ENCODE data around the gene GFOD1.
A peak's percentile ranks its signal among the peaks of the same experiment; 100 is the strongest.
"Not testable (repeated sequence)": the region's sequence is repeated elsewhere in the genome, so short reads cannot be mapped to it uniquely, and the experiment has no call there.

GFOD1 gene

DNA sequence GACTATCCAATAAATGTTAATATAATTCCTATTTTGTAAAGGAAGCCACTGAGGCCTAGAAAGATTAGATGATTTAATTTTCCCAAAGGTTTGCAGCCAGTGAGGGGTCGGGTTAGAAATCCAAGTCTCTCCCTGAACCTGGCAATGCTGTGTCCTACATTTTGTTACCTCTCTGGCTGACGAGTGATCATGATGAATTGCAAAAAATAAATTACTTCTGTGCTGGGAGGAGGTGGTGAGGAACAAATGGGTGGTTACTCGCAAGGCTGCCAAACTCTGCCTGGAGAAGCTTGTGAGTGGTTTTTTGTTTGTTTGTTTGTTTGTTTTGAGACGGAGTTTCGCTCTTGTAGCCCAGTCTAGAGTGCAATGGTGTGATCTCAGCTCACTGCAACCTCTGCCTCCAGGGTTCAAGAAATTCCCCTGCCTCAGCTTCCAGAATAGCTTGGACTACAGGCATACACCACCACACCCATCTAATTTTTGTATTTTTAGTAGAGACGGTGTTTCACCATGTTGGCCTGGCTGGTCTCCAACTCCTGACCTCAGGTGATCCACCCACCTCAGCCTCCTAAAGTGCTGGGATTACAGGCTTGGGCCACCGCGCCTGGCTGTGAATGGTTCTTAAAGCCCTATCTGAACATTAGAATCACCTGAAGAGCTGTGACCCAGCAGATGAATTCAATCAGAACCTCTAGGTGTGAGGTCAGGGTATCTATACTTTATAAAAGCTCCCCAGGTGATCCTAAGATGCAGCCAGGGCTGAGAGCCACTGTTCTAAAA is 138.9 kb downstream of the GFOD1 start:
- no peak for DNase-seq

DNA sequence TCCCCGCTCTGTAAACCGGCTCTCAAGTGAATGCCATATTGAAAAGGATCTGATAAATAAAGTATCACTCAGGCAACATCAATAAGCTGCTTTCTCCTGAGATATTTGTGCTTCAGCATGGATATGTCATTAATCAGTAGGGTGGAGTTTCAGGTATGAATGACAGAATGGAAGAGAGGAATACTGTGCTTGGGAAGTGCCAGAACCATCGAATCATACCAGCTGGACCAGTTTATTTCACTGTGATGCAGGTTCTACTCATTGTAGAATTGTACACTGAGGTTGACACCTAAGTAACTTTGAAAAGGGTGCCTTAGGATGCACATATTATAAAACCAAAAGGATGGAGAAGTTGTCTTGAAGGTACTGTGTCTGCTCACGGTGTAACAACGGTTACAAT is 141.2 kb downstream of the GFOD1 start:
- DNase-seq: no peak

DNA sequence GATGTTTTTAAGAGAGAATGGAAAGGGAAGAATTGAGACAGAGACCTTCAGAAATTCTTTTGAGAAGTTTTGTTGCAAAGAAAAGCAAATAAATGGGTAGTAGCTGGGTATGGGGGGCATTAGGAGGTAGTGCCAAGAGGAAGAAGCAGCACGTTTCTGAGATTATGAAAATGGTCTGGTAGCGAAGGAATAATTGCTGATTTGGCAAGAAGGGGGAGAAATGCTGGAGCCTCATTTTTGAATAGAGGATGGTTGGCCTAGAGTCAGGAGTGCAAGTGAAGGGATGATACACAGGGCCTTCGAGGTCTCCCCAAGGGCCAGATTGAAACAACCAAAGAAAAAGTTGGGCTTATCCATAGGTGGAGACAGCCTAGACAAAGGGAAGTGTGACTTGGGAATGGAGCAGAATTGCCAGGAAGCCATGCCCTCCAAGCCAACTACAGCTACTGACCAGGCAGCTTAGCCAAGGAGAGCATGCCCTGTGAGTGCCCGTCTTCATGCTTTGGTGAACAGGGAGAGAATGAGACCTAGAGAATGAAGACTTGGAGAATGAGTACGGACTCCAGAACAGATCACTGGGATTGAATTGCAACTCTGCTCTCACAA is 144.9 kb downstream of the GFOD1 start:
- no peak for DNase-seq

DNA sequence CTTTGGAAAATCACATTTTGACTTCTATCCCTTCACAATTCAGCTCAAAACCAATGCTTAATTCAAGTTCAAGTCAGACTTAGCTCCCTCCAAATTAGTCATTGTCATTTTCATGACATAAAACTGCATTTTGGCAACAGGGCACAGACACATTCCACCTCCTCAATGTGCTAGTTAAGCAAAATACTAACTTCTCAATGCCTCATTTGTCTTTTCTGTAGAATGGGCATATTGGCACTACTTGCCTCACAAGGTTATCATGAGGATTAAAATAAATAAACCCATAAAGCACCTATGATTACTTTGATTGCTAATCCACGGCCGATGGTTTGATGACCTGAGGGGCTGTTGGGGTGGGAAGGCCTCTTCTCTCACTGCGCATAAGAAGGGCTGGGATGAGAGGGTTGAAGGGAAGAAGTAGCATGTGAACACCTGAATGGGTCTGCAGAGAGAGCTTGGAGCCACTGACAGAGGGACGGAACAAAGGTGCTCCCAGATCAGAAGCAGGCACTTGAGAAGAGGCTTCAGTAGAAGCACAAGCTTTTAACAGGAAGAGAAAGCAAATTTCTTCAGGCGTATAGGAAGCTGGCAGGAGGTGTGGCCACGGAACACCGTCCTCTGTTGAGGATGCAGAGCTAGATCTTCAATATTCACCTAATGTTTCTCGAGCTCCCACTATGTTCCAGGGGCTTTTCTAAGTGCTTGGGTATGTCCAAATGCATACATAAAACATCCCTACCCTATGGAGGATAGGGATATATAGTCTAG is 147.4 kb downstream of the GFOD1 start:
- DNase-seq: no peak

DNA sequence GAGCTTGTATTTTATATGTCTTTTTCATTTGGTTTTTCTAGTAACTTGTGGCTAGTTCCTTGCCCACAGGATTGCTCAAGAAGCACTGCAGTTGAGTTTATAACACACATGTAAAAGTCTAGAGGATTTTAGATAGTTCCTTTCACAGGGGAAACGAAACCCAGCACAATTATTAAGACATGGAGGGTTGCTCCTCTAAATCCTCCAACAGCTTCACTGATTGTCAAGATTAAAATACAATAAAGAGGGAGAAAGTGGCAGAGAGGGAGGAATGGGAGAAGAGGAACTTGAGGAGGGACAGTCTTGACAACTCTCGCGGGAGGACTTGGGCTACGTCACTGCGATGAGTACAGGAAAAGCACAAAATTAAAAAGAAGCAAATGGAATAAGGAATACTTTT is 149.4 kb downstream of the GFOD1 start:
- DNase-seq: no peak

DNA sequence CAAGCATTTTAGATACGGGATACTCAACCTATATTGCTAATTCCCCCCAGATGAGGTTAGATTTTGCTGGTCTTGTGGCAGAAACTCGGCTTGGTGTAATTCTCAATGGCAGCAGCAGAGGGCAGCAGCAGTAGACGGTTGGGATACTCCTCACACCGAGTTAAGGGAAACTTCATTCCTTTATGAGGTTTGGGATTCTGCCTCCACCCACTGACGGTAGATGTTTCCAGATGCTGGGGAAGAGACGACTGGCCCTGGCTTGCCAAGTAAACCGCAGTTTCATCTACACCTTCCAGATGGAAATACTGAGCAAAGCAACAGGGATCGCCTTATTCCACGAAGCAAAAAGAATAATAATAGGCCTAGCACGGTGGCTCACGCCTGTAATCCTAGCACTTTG is 150.8 kb downstream of the GFOD1 start:
- peak; percentile 36 for DNase-seq

DNA sequence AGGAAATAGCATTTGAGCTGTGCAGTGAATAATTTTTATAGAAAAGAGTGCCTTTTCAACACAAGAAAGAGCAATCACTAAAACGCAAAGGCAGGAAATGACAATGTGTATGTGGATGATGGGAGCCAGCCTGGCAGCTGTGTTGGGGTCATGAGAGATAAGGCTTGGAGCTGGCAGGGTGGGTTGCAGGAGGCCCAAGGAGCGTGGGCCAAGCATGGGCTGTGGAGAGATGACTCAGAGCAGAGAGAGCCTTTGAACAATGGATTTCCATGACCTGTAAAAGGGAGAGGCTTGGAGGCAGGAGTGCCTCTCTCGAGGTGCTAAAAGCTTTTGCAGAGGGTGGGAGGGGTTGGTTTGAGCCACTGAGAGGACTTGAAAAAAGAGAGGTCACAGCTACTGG is 152.4 kb downstream of the GFOD1 start:
- DNase-seq: no peak

DNA sequence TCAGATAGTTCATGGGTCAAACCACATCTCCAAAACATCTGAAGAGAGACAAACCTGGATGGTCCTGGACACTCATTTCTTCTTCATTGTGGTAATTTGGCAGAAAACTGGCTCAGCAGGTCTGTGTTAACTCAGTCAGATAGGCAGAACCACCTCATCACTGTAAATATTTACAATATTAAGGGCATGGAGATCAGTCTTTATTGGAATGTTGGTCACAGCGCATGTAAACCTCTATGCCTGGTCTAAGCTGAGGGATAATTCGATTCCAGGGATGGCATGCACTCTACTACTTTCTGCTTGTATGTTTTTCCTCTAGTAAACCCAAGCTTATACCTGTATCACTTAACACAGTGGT is 155.1 kb downstream of the GFOD1 start:
- DNase-seq: no peak

DNA sequence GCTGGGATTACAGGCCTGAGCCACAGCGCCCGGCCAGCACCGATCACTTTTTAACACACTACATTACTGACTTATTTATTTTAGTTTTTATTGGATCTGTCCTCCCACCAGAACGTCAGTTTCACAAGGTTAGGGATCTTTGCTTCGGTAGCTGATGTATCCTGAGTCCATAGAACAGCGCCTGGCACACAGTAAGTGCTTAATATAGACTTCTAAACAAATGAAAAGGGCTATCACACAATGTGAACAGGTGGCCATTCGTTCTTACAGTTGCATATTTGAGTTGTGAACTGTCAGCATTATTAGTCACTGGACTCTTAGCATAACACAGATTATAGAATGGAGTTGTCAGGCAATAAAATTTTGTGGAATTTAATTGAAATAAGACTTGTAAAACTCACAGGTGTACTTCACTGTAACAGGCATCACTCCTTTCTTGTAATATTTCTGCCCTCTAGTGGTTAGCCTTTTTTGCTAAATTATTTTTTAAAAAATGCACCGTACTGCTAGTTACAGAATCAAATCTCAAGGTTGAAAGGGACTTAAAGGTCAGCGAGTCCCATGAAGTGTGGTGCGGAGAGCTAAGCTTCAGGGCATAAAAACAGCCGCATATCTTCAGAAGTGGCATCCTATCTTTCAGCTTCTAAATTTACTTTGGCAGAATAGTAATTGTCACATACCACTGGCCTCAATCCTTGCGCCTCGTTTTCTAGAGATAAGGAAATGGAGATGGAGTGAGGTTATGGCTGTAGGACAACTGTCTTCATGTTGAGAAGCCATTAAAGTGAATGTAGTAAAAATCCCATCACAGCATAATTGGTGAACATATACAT is 155.7 kb downstream of the GFOD1 start:
- no peak for DNase-seq

DNA sequence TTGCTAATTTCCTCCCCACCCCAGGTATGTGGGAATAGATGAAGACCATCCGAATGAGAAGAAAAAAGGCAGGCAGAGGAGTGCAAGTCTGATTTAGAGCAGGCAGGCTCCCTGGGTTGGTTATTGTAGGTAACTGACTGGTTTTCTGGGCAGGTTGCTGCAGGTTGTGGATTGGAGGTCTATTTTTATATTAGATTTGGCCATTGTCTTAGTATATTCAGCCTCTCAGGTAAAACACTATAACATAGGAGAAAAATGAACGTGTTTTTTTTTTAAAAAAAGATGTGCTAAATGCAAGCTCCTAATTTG is 158.6 kb downstream of the GFOD1 start:
- DNase-seq: no peak

DNA sequence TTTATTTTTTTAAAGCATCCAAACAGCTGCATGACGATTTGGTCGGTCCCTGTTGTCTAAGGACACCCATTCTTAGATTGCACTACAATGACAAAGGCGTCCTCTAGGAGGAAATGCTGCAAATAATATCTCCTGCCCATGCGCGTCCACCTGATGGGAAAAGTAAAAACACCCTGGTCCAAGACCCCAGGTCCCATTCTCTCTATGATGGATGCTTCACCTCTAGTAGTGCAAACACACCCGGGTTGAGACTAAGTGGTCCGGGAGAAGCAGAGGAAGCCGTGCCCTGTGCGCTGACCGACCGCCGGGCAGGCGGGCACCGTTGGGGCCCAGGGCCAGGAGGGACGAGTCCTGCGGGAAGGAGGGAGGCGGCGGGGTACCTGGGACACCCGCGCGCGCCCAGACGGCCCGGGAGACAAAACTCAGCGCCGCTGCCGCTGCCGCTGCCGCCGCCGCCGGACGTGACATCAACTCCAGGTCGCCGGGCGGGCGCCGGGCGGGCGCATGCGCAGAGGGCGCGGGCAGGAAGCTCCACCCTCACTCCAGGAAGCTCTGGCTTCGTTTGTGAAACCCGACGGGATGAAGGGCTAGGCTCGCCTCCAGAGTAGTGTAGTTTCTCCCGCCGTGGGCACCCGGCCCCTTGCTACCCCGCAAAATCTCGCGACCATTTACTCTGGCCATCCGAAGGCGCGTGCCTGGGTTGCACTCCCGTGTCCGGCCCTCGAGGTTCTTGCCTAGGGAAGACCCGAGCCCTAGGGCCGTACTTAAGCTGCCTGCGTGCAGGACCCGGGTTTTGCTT is 159.1 kb downstream of the GFOD1 start, which contains the start of gene TBC1D7:
TBC1D7 (minus strand) TSS at position 462 of the 799 bp plus-strand sequence. CDS start 1,639 bp downstream, outside the sequence.
- peak; percentile 81 for DNase-seq

DNA sequence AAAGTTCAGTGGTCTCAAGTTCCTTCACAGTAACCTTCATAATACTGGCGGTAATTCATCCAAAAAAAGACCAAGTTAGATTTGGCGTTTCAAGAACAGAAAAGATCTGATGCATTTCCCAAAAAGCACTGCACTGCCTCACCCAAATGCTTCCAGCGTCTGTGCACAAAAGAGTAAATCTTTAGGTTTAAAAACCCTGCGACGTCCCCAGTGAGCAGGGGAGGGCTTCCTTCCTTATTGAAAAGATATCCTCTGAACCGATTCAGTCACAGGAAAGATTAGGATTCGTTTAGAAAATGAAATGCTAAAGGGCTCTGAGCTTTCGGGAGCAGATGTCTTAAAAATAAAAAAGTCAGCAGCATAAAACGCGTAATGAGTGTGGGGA is 159.7 kb downstream of the GFOD1 start:
- DNase-seq: no peak

DNA sequence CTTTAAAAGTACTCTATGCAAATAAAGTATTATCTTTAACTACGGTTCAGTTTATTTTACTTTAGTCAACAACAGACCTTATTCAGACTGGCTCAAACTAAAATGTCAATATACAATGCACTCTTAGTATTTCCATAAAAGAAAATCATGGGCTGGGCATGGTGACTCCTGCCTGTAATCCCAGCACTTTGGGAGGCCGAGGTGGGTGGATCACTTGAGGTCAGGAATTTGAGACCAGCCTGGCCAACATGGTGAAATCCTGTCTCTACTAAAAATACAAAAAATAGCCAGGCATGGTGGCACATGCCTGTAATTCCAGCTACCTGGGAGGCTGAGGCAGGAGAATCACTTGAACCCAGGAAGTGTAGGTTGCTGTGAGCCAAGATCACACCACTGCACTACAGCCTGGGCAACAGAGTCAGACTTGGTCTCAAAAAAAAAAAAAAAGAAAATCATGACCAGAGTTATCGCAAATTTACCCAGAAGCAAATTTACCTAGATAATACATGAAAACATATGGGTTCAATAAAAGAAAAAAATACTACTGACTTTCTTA is 161.3 kb downstream of the GFOD1 start:
- DNase-seq: not testable (repeated sequence)

DNA sequence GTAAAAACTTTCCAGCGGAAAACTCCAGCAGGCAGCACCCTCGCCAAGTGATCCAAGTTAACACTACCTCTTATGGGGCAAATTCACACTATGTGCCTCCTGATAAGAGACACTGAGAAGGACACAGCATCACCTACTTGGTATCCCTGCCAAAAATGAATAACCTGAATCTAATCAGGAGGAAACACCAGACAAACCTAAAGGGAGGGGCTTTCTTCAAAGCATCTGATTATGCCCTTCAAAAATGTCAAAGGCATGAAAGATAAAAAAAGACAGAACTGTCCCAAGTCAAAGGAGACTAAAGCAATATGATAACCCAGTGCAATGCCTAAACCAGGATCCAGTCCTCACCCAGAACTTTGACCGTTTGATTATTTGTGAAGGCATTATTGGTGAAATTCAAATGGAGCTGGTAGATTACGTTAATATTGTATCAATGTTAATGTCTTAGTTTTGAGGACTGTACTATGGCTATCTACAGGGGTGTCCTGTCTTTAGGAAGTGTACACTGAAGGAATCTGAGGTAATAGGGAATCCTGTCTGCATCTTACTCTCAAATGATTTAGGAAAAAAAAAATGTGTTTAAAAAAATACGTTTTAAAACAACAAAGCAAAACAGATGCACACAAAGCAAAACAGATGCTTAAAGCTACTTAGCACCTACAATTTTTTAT is 167.4 kb downstream of the GFOD1 start:
- no peak for DNase-seq

DNA sequence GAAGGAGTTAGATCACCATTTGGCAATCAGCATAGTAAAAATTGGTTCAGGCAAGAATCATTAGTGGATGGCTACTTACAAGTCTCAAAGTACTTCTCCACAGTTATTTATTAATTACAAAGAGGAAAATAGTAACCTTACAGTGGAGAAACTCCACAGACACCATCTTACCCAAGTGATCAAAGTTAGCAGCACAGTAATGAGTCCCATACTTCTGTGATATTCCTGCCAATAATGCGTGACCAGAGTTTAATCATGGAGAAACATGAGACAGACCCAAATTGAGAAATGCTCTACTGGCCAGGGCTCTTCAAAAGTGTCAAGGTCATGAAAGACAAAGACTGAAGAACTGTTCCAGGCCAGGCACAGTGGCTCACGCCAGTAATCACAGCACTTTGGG is 168.6 kb downstream of the GFOD1 start:
- no peak for DNase-seq

DNA sequence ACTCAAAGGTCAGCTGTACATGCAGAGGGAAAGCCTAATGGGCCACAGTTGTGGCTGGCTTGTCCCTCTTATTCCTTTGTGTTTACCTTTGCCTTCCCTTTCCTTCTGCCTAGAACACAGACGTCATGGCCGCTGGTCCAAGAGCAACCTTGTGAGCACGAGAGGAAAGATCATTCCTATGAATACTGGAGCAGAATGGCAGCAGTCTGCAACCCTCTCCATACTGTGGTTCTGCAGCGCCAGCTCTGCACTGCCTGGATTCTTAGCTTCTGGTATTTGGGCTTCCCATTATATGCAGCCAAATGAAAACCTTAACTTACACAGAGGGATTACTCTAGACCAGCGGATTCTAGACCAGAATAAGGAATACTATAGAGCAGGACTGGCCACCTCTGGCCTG is 171.5 kb downstream of the GFOD1 start:
- no peak for DNase-seq

DNA sequence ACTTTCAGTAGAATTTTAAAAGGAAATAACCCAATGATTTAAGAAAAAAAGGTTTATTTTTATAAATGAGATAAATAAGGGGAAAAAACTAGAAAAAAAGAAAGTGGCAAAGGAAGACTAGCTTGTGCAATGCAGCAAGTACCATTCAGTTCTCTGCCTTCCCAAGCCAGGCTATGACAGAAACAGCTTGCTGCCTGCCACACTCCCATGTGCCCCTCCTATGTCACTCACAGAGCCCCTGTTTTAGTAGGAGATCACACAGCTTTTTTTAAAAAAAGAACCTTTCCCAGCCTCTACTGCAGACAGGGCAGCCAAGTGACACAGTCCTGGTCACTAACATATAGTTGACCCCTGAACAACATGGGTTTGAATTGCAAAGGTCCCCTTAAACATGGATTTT is 172.6 kb downstream of the GFOD1 start:
- DNase-seq: no peak

DNA sequence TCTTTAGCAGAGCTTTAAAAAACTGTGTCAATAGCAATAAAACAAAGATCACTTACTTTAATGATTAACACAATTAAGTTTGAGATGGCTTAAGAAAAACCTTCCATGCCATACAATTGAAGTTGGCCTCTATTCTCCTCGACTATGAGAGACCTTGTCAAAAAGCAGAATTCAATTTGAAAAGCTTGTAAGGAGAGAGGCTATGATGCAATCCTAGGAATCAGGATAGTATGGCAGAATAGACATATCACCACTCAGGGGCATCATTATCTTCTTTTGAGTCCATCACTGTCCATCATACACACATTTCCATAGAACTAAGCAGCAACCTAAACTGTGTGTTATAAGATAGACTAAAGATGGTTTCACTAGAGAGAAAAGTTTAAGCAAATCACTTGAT is 176.2 kb downstream of the GFOD1 start:
- no peak for DNase-seq

DNA sequence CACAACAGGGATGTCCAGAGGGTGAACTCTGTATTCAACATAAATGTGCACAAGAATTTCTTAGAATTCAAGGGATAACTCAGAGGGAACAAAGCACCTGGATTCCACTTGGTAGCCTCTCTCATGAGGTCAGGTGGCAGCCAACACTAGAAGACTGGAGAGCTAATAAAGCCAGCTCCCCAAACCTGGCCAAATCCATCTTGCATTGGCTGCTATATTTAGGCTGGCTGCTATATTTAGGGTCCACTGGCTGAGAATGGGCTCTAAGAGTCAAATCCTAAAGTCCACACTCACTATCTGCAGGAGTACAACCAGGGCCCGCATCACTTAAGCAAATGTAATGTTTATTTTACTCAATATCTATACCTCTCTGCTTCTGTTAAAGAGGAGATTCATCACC is 179.1 kb downstream of the GFOD1 start:
- no peak for DNase-seq
